AG04449 (cell line): Measurements from ENCODE around the gene GRIP2.

ENCODE experiments used
- CTCF ChIA-PET: fragments of 350-600 bp; formaldehyde crosslinking; extraction: SDS; loops from one replicate; lab custom pipeline; 2021; ENCODE audit warnings: antibody characterized with exemption; lab: Yijun Ruan, JAX
- POLR2A ChIA-PET: fragments of 400-600, 350-600 bp; formaldehyde crosslinking; extraction: SDS; loops from one replicate; lab custom pipeline; 2020; ENCODE audit warnings: antibody characterized with exemption, inconsistent platforms; lab: Yijun Ruan, JAX
- DNase-seq: peaks from one replicate; pipeline ENCODE4 v3.0.0-alpha.2; 2010; ENCODE audit warnings: low read depth, low spot score
- H3K4me3 ChIP-seq: 2 replicates; pipeline ENCODE4 v1.5.1; 2011; ENCODE audit warnings: low read depth, mild to moderate bottlenecking, control low read depth, low read length
- CTCF ChIP-seq: IDR thresholded peaks from one replicate; pipeline ENCODE4 v1.5.1; 2011; ENCODE audit warnings: mild to moderate bottlenecking, moderate library complexity, low read length, control low read depth, inconsistent platforms; ENCODE audit not compliant: insufficient read depth; ENCODE audit errors: missing control alignments

The GRIP2 gene

GRCh38 chr3:14540821-14541385, 761 bp upstream of the GRIP2 start:
- no peak for TF ChIP-seq CTCF
- POLR2A ChIA-PET = no interaction called here
- no peak for DNase-seq
- CTCF ChIA-PET = interaction anchor here (3.4 kb wide), 1 partner anchor 8 kb away, joined by 31 read pairs; no protein-coding TSS in a partner anchor
- no peak overlapping the region for H3K4me3 ChIP-seq

- ChIA-PET CTCF (interaction anchor here (1.1 to 3.4 kb wide), 4 partner anchors 9 to 643 kb away, joined by 3 to 31 read pairs (median 12); no protein-coding TSS in a partner anchor), POLR2A (no interaction called here)
- DNase-seq = no peak
- no peak overlapping the region for H3K4me3 ChIP-seq
- no peak for TF ChIP-seq CTCF
These were observed 779 bp downstream of the GRIP2 start for GRCh38 chr3:14539384-14539741.

- no peak for TF ChIP-seq CTCF
- H3K4me3 ChIP-seq = no peak overlapping the region
- ChIA-PET CTCF (interaction anchor here (0.8 to 3.4 kb wide), 5 partner anchors 10 to 335 kb away, joined by 3 to 31 read pairs (median 11); no protein-coding TSS in a partner anchor), POLR2A (no interaction called here)
- DNase-seq = no peak
These were observed 1.6 kb downstream of the GRIP2 start for GRCh38 chr3:14538451-14539088.

- TF ChIP-seq CTCF = no peak
- POLR2A ChIA-PET = no interaction called here
- CTCF ChIA-PET = interaction anchor here (0.8 to 3.4 kb wide), 6 partner anchors 11 to 334 kb away, joined by 3 to 31 read pairs (median 10); no protein-coding TSS in a partner anchor
- no peak overlapping the region for H3K4me3 ChIP-seq
- DNase-seq = no peak
These were observed 2.3 kb downstream of the GRIP2 start for GRCh38 chr3:14537590-14538450.

GRCh38 chr3:14536837-14537589, 3.1 kb downstream of the GRIP2 start:
- POLR2A ChIA-PET = no interaction called here
- TF ChIP-seq CTCF = no peak

More at GRCh38 chr3:14536837-14537589, 3.1 kb downstream of the GRIP2 start:
- CTCF ChIA-PET = interaction anchor here (1.1 to 2.5 kb wide), 5 partner anchors 10 to 333 kb away, joined by 3 to 11 read pairs (median 6); no protein-coding TSS in a partner anchor
- no peak for DNase-seq
- no peak overlapping the region for H3K4me3 ChIP-seq
